Endothelial cell of umbilical vein (primary cell): Measurements from ENCODE around the gene GALNT2.

Experiments used
- GATA2 ChIP-seq: IDR thresholded peaks from 2 replicates; pipeline ENCODE4 v1.7.0; 2011; ENCODE audit warnings: low read depth, mild to moderate bottlenecking, moderate library complexity, mixed read lengths, low read length; ENCODE audit not compliant: insufficient read length, insufficient read depth
- POLR2A ChIP-seq: IDR thresholded peaks from 2 replicates; pipeline ENCODE4 v1.6.1; 2012; ENCODE audit warnings: low read depth, mild to moderate bottlenecking, control low read depth, low read length
- TF ChIP-seq, protein P1 (sequence below), 2 donors: IDR thresholded peaks; 1 replicate in 1 of 2; 2 replicates in 1 of 2; pipeline ENCODE4 v1.5.1; 2011; ENCODE audit warnings: low read length in 2 of 2, mild to moderate bottlenecking in 2 of 2, moderate library complexity in 2 of 2, control low read depth in 1 of 2, inconsistent platforms in 1 of 2, low read depth in 1 of 2; ENCODE audit not compliant: insufficient read depth in 1 of 2; ENCODE audit errors: extremely low read depth in 1 of 2

DNA sequence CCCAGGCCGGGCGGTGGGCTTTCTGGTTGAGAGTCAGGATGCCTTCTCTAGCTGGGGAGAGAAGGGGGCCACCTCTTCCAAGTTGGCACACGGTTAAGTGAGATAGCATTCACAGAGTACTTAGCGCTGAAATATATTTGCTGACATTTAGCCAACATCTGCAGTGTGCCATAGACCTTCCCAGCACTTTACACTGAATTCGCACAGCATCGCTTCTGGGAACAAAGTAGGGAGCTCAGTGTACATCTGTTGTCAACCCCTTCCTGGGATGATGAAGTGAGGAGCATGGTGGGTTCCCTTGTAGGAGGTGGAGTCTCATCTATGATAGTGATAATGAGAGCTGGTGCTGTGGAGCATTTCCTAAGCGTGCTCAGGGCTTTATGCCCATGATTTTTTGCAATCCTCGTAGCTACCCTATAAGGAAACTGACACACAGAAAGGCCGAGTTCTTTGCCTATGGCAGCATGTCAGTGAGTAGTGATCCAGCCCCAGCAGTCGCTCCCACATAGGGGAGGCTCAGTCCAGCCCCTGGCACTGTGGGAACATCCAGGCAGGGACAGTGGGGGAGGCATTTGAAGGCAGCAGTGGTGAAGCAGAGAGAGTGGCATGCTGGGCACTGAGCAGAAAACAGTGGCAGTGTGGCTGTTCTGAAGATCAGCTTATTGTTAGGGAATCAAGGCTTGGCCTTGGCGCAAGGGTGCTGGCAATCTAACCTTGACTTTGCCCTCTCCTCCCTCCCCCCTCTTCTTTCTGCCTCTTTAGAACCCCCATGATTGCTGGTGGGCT is 182.8 kb downstream of the GALNT2 start:
- TF ChIP-seq, protein P1, sequence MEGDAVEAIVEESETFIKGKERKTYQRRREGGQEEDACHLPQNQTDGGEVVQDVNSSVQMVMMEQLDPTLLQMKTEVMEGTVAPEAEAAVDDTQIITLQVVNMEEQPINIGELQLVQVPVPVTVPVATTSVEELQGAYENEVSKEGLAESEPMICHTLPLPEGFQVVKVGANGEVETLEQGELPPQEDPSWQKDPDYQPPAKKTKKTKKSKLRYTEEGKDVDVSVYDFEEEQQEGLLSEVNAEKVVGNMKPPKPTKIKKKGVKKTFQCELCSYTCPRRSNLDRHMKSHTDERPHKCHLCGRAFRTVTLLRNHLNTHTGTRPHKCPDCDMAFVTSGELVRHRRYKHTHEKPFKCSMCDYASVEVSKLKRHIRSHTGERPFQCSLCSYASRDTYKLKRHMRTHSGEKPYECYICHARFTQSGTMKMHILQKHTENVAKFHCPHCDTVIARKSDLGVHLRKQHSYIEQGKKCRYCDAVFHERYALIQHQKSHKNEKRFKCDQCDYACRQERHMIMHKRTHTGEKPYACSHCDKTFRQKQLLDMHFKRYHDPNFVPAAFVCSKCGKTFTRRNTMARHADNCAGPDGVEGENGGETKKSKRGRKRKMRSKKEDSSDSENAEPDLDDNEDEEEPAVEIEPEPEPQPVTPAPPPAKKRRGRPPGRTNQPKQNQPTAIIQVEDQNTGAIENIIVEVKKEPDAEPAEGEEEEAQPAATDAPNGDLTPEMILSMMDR (IDR thresholded peaks at IDR 0.05; ENCODE audit: extremely low read depth in 1 of 2, insufficient read depth in 1 of 2, low read depth in 1 of 2, low read length in 2 of 2): no peak
- TF ChIP-seq GATA2 (no peak), POLR2A (no peak)
